ENCODE measurements around the gene FAM181A. TPM values are rescaled to one million over a fixed set of nuclear protein-coding genes. Genes with fewer than 3 reads are reported as not detected.
A peak's percentile ranks its signal among the peaks of the same experiment; 100 is the strongest.

The FAM181A gene
- total and polyA plus RNA-seq, 2 experiments from 2014 or later = not detected

DNA sequence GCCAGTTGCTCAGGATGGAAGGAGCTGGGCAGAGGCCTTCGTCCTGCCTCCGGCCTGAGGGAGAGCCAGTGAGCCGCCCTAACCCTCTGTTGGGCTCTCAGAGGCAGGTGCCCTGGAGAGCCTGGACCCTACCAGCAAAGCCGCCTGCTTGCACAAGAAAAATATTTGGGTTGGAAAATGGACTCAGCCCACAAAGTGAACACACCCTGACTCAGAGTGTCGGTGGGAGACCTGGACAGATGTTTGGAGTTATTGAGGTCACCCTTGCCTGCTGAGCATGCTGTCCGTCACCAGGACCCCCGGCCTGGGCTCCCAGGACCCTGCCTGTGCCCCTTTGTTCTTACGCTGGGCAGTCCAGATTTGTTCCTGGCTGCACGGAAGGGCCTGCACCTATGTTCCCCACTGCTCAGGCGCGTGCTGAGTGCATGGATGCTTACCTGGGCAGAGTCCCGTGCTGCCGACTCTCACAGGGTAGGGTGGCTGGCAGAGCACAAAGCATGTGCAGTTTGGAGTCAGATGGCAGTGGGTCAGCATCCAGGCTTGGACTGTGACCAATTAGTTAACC, 22.4 kb downstream of the FAM181A start:
- Histone ChIP-seq H3K9ac (no peak overlapping the region), H3K27ac (no peak overlapping the region), H3K4me3 (no peak overlapping the region), H3K9me2 (ENCODE audit: insufficient read depth) (no peaks in the 10 kb centered on the region), H3K4me2 (ENCODE audit: unreplicated experiment) (no peak overlapping the region), H3K79me2 (ENCODE audit: insufficient read depth) (no peaks in the 10 kb centered on the region), H3F3A (ENCODE audit: insufficient read depth) (0 out of 2 replicates have a peak, but pooled peaks cover 4% of the 10 kb centered on the region), H3K9me3 (ENCODE audit: low read depth) (no peaks in the 10 kb centered on the region), H2AFZ (no peak overlapping the region), H3K36me3 (ENCODE audit: low read depth) (no peaks in the 10 kb centered on the region), H3K27me3 (replicated peaks; ENCODE audit: insufficient read depth) (0 out of 2 replicates have a peak, but pooled peaks cover 2% of the 10 kb centered on the region), H3K4me1 (ENCODE audit: insufficient read depth) (no peaks in the 10 kb centered on the region), H4K20me1 (ENCODE audit: insufficient read depth) (no peaks in the 10 kb centered on the region)
- TF ChIP-seq EZH2 (IDR thresholded peaks at IDR 0.05; ENCODE audit: insufficient read depth, poor library complexity, severe bottlenecking) = no peak
- no peak for DNase-seq
- 82 to 83% methylated on average over 13 of the region's 13 CpGs for WGBS, 2 experiments (ENCODE audit: low coverage in 1 of 2, low lambda C conversion rate in 2 of 2, missing lambda C conversion rate in 2 of 2)
- in situ Hi-C loops (cut with MboI) = no loop called here

DNA sequence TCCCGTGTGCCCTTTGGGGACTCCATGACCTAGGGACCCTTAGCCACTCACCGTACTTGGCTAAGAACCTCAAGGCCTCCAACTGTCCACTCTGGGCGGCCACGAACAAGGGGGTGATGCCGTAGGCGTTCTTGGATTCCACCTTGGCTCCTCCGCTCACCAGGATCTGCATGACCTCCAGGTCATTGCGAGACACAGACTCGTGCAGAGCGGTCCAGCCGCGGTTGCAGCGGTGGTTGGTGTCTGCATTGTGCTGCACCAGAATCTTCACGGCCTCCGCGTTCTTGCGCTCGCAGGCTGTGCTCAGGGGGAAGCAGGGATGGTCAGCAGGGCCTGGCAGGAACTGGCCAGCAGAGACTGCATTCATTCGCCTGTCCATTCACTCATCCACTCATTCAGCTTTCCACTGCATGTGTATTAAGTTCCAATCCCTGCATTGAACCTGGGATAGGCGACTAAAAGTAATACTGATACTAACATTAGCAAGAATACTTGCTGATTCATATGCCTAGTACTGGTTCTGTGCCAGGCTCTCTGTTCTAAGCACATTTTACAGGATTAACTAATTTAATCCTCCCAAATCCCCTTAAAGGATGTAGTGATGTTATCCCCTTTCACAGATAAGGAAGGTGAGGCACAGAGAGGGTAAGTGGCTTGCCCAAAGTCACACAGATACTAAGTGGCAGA, 23.9 kb downstream of the FAM181A start:
- no peaks in the 10 kb centered on the region for H3K79me2 ChIP-seq (ENCODE audit: insufficient read depth)
- no peak overlapping the region for H3K9ac ChIP-seq
- no peaks in the 10 kb centered on the region for H3K9me2 ChIP-seq (ENCODE audit: insufficient read depth)
- WGBS, 2 experiments (ENCODE audit: low coverage in 1 of 2, low lambda C conversion rate in 2 of 2, missing lambda C conversion rate in 2 of 2) = 75 to 77% methylated on average over 20 of the region's 20 CpGs
- H4K20me1 ChIP-seq (ENCODE audit: insufficient read depth) = no peaks in the 10 kb centered on the region
- H3F3A ChIP-seq (ENCODE audit: insufficient read depth) = 0 out of 2 replicates have a peak, but pooled peaks cover 4% of the 10 kb centered on the region
- no peaks in the 10 kb centered on the region for H3K4me1 ChIP-seq (ENCODE audit: insufficient read depth)
- in situ Hi-C loops (cut with MboI) = no loop called here
- H3K4me2 ChIP-seq (ENCODE audit: unreplicated experiment) = no peak overlapping the region
- no peak overlapping the region for H3K4me3 ChIP-seq
- H3K27ac ChIP-seq = no peak overlapping the region
- no peaks in the 10 kb centered on the region for H3K9me3 ChIP-seq (ENCODE audit: low read depth)
- peak; percentile 37 for DNase-seq
- H3K27me3 ChIP-seq (replicated peaks; ENCODE audit: insufficient read depth) = 0 out of 2 replicates have a peak, but pooled peaks cover 6% of the 10 kb centered on the region
- no peak overlapping the region for H2AFZ ChIP-seq
- TF ChIP-seq EZH2phosphoT487 (IDR thresholded peaks at IDR 0.05; ENCODE audit: insufficient read depth, low read depth) = no peak
- no peak for TF ChIP-seq EZH2 (IDR thresholded peaks at IDR 0.05; ENCODE audit: insufficient read depth, poor library complexity, severe bottlenecking)
- no peaks in the 10 kb centered on the region for H3K36me3 ChIP-seq (ENCODE audit: low read depth)

DNA sequence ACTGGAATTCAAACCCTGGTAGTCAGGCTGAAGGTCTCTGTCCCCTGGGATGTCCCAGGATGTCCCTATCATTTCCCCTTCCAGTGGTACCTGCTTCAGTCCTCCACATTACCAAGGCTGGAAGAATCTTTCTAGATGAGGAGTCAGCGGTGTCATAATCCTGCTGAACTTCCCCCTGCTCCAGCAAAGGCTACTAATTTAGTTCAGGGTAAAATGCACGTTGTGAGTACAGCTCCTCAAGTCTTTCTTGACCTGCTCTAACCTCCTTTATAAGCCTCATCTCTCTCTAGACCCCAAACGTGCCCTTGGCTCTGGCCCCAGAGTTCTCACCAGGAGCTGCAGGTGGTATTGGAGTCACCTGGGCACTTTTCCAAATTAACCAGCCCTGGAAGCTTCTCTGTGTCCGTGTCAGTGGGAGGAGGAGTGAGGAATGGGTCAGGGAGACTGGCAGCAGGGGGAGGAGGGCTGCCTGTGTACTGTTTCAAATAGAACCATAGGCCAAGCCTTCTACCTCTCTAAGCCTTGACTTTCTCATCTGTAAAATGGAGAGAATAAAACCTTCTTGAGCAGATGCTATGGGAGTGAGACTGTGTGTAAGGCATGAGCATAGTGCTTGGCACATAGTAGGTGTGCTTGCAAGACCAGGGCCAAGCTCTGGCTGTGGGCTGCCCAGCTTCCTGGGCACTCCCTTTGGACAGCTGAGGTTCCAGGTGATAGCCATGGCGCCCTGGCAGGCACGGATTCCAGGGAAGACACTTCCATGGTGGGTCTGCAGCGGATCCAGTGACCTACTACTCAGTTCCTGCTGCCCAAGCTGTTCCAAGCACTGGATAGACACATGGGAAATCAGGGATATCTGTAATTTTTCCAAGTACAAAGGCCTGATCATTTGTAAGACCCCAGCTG, 24.7 kb downstream of the FAM181A start:
- Histone ChIP-seq H3K9me3 (ENCODE audit: low read depth) (no peaks in the 10 kb centered on the region), H3K4me2 (ENCODE audit: unreplicated experiment) (no peak overlapping the region), H3K27me3 (replicated peaks; ENCODE audit: insufficient read depth) (0 out of 2 replicates have a peak, but pooled peaks cover 6% of the 10 kb centered on the region), H3K79me2 (ENCODE audit: insufficient read depth) (no peaks in the 10 kb centered on the region), H3K27ac (no peak overlapping the region), H3K4me1 (ENCODE audit: insufficient read depth) (no peaks in the 10 kb centered on the region), H3F3A (ENCODE audit: insufficient read depth) (0 out of 2 replicates have a peak, but pooled peaks cover under 1% of the 10 kb centered on the region), H2AFZ (no peak overlapping the region), H3K9me2 (ENCODE audit: insufficient read depth) (no peaks in the 10 kb centered on the region), H3K36me3 (ENCODE audit: low read depth) (no peaks in the 10 kb centered on the region), H3K9ac (no peak overlapping the region), H4K20me1 (ENCODE audit: insufficient read depth) (no peaks in the 10 kb centered on the region), H3K4me3 (no peak overlapping the region)
- WGBS, 2 experiments (ENCODE audit: low coverage in 1 of 2, low lambda C conversion rate in 2 of 2, missing lambda C conversion rate in 2 of 2) = 53 to 58% methylated on average over 7 of the region's 7 CpGs
- TF ChIP-seq EZH2 (IDR thresholded peaks at IDR 0.05; ENCODE audit: insufficient read depth, poor library complexity, severe bottlenecking) = no peak
- no peak for TF ChIP-seq EZH2phosphoT487 (IDR thresholded peaks at IDR 0.05; ENCODE audit: insufficient read depth, low read depth)
- in situ Hi-C loops (cut with MboI) = no loop called here
- peak; percentile 8 for DNase-seq

DNA sequence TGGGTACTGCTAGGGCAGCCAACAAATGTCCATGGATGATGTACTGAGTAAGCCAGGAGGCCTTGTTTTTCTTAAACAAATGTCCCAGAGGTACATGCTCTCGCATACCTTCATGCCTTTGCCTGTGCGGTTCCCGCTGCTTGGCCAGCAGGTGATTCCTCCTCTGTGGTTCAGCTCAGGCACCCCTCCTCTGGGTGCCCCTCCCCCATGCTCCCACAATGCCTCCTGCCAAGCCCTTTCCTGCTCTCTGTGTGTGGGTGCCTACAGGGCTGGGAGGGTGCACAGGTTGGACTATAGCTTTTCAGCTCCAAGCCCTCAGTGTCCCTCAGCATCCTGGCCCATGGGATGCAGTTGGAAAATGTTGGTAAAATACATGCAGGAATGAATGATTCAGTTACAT, 25.7 kb downstream of the FAM181A start:
- no peaks in the 10 kb centered on the region for H4K20me1 ChIP-seq (ENCODE audit: insufficient read depth)
- H3K79me2 ChIP-seq (ENCODE audit: insufficient read depth) = no peaks in the 10 kb centered on the region
- H3K36me3 ChIP-seq (ENCODE audit: low read depth) = no peaks in the 10 kb centered on the region
- H3K4me2 ChIP-seq (ENCODE audit: unreplicated experiment) = no peak overlapping the region
- 86 to 100% methylated on average over 1 to 3 of the region's 3 CpGs for WGBS, 2 experiments (ENCODE audit: low coverage in 1 of 2, low lambda C conversion rate in 2 of 2, missing lambda C conversion rate in 2 of 2)
- no peak overlapping the region for H2AFZ ChIP-seq
- no peaks in the 10 kb centered on the region for H3K9me2 ChIP-seq (ENCODE audit: insufficient read depth)
- TF ChIP-seq EZH2phosphoT487 (IDR thresholded peaks at IDR 0.05; ENCODE audit: insufficient read depth, low read depth) (no peak), EZH2 (IDR thresholded peaks at IDR 0.05; ENCODE audit: insufficient read depth, poor library complexity, severe bottlenecking) (no peak)
- in situ Hi-C loops (cut with MboI) = no loop called here
- no peak for DNase-seq
- no peaks in the 10 kb centered on the region for H3F3A ChIP-seq (ENCODE audit: insufficient read depth)
- no peak overlapping the region for H3K9ac ChIP-seq
- no peaks in the 10 kb centered on the region for H3K4me1 ChIP-seq (ENCODE audit: insufficient read depth)
- no peak overlapping the region for H3K4me3 ChIP-seq
- H3K9me3 ChIP-seq (ENCODE audit: low read depth) = no peaks in the 10 kb centered on the region
- no peak overlapping the region for H3K27ac ChIP-seq
- 0 out of 2 replicates have a peak, but pooled peaks cover 6% of the 10 kb centered on the region for H3K27me3 ChIP-seq (replicated peaks; ENCODE audit: insufficient read depth)
